WTC11 (cell line): ENCODE measurements around the gene GGT1. TPM values are rescaled to one million over a fixed set of nuclear protein-coding genes. Genes with fewer than 3 reads are reported as not detected.
"Not testable (repeated sequence)": the region's sequence is repeated elsewhere in the genome, so short reads cannot be mapped to it uniquely, and the experiment has no call there.

Source experiments
- ATAC-seq: fragments of 200-7000 bp; cut with Tn5 transposase; 2 replicates; pipeline ENCODE4 v1.10.0; 2021; ENCODE audit warnings: mild to moderate bottlenecking, moderate library complexity
- CTCF ChIA-PET: fragments of 300-600 bp; sonication (Branson Sonifier 250); formaldehyde crosslinking; loops from one replicate; lab custom pipeline; 2021; ENCODE audit warnings: antibody characterized with exemption; lab: Charles Lee
- POLR2A ChIA-PET: fragments of 350-600 bp; sonication (Branson Sonifier 250); formaldehyde crosslinking; loops from one replicate; lab custom pipeline; 2021; ENCODE audit warnings: antibody characterized with exemption; lab: Charles Lee
- DNase-seq: peaks from one replicate; pipeline ENCODE4 v3.0.0; 2021; ENCODE audit warnings: low spot score
- H3K27ac Mint-ChIP-seq: 2 replicates; pipeline ENCODE4 v1.8.0; 2021; ENCODE audit warnings: mixed read lengths
- H3K27me3 Mint-ChIP-seq: 2 replicates; pipeline ENCODE4 v1.8.0; 2021; ENCODE audit warnings: low read depth, mild to moderate bottlenecking, moderate library complexity, mixed read lengths
- H3K36me3 Mint-ChIP-seq: 2 replicates; pipeline ENCODE4 v1.8.0; 2021; ENCODE audit warnings: mixed read lengths
- H3K4me1 Mint-ChIP-seq: 2 replicates; pipeline ENCODE4 v1.8.0; 2022; ENCODE audit warnings: mixed read lengths
- H3K4me3 Mint-ChIP-seq: 2 replicates; pipeline ENCODE4 v1.8.0; 2021; ENCODE audit warnings: mild to moderate bottlenecking, moderate library complexity, mixed read lengths
- H3K9me3 Mint-ChIP-seq: 2 replicates; pipeline ENCODE4 v1.8.0; 2021; ENCODE audit warnings: mixed read lengths
- ATF3 ChIP-seq: sonication (generic); formaldehyde crosslinking; conservative IDR thresholded peaks from 2 replicates; pipeline ENCODE4 v1.8.1; 2022; ENCODE audit warnings: mild to moderate bottlenecking, missing genetic modification reagents
- ATF6 ChIP-seq: sonication (generic); formaldehyde crosslinking; IDR thresholded peaks from 2 replicates; pipeline ENCODE4 v1.8.1; 2023; ENCODE audit warnings: mild to moderate bottlenecking, missing genetic modification reagents
- CDX4 ChIP-seq: fragments of 250-450 bp; sonication (Bioruptor Pico); IDR thresholded peaks from 2 replicates; pipeline ENCODE4 v1.9.0; 2021; ENCODE audit warnings: moderate library complexity, mild to moderate bottlenecking, inconsistent platforms, borderline replicate concordance
- CREB1 ChIP-seq: sonication (generic); formaldehyde crosslinking; IDR thresholded peaks from 2 replicates; pipeline ENCODE4 v1.8.0; 2023; ENCODE audit warnings: mild to moderate bottlenecking, missing genetic modification reagents
- JAZF1 ChIP-seq: fragments of 250-450 bp; sonication (Bioruptor Pico); IDR thresholded peaks from 2 replicates; pipeline ENCODE4 v1.9.0; 2021; ENCODE audit warnings: moderate library complexity, mild to moderate bottlenecking, inconsistent platforms
- NFATC4 ChIP-seq: fragments of 250-450 bp; sonication (Bioruptor Pico); IDR thresholded peaks from 2 replicates; pipeline ENCODE4 v1.9.0; 2021; ENCODE audit warnings: mild to moderate bottlenecking
- SP1 ChIP-seq: sonication (generic); formaldehyde crosslinking; conservative IDR thresholded peaks from 2 replicates; pipeline ENCODE4 v1.8.1; 2022; ENCODE audit warnings: missing genetic modification reagents
- ZNF121 ChIP-seq: sonication (generic); formaldehyde crosslinking; IDR thresholded peaks from 2 replicates; pipeline ENCODE4 v1.8.0; 2023; ENCODE audit warnings: missing genetic modification reagents
- ZNF416 ChIP-seq: fragments of 250-450 bp; sonication (Bioruptor Pico); IDR thresholded peaks from 2 replicates; pipeline ENCODE4 v1.9.0; 2021; ENCODE audit warnings: mild to moderate bottlenecking, inconsistent platforms
- total RNA-seq: library from RNA; stranded (reverse); gene quantifications from 3 replicates; pipeline ENCODE4 v1.2.3, GENCODE V29; 2021

GGT1 gene
- total RNA-seq, 1 experiment from 2014 or later: 33.7 TPM

- Mint-ChIP-seq H3K9me3 (no peaks in the 10 kb centered on the region), H3K4me3 (no peak overlapping the region), H3K4me1 (peaks cover 34% of the 10 kb centered on the region), H3K36me3 (no peaks in the 10 kb centered on the region), H3K27ac (no peak overlapping the region), H3K27me3 (no peaks in the 10 kb centered on the region)
- CTCF ChIA-PET: no interaction called here
- ATAC-seq: no peak
- POLR2A ChIA-PET: no interaction called here
- TF ChIP-seq JAZF1 (CRISPR knock-in tag) (no peak), SP1 (no peak), NFATC4 (CRISPR knock-in tag) (no peak), ATF3 (no peak), CREB1 (CRISPR knock-in tag) (no peak), ATF6 (CRISPR knock-in tag) (no peak), CDX4 (CRISPR knock-in tag) (no peak), ZNF416 (CRISPR knock-in tag) (no peak)
- DNase-seq: no peak
Observed at GRCh38 chr22:24601217-24602104, 1.5 kb upstream of the GGT1 start.

GRCh38 chr22:24602105-24602749 is 766 bp upstream of the GGT1 start:
- POLR2A ChIA-PET, H3K27ac Mint-ChIP-seq, H3K4me3 Mint-ChIP-seq, H3K9me3 Mint-ChIP-seq, H3K27me3 Mint-ChIP-seq, ATAC-seq, H3K36me3 Mint-ChIP-seq, DNase-seq: not testable (repeated sequence)
- CTCF ChIA-PET: interaction anchor here (1.0 to 2.1 kb wide), 2 partner anchors 47 to 181 kb away, joined by 6 to 7 read pairs; partner anchors contain the start of genes GUCD1 and SNRPD3
- H3K4me1 Mint-ChIP-seq: peaks cover 34% of the 10 kb centered on the region

- H3K4me1 Mint-ChIP-seq: peaks cover 33% of the 10 kb centered on the region
- CTCF ChIA-PET: interaction anchor here (0.9 to 2.1 kb wide), 2 partner anchors 49 to 153 kb away, joined by 3 to 7 read pairs; partner anchors contain the start of genes GUCD1 and SNRPD3
- peak; percentile 49 for DNase-seq
- H3K27me3 Mint-ChIP-seq, H3K36me3 Mint-ChIP-seq, H3K9me3 Mint-ChIP-seq, POLR2A ChIA-PET: not testable (repeated sequence)
- H3K4me3 Mint-ChIP-seq: peak overlapping the region; percentile 64
- peak; percentile 57 for ATAC-seq
- peak overlapping the region; percentile 98 for H3K27ac Mint-ChIP-seq
Observed at GRCh38 chr22:24603770-24604629, 1.0 kb downstream of the GGT1 start.

- POLR2A ChIA-PET, H3K4me3 Mint-ChIP-seq, DNase-seq, H3K27me3 Mint-ChIP-seq, H3K9me3 Mint-ChIP-seq, H3K36me3 Mint-ChIP-seq, ATAC-seq, CTCF ChIA-PET: not testable (repeated sequence)
- peak; percentile 67; the same call in 1 of the 2 replicates for TF ChIP-seq ZNF121 (CRISPR knock-in tag)
- peak overlapping the region; percentile 80 for H3K27ac Mint-ChIP-seq
- peaks cover 24% of the 10 kb centered on the region for H3K4me1 Mint-ChIP-seq
Observed at GRCh38 chr22:24606340-24606739, 3.3 kb downstream of the GGT1 start.

- H3K4me3 Mint-ChIP-seq, DNase-seq, POLR2A ChIA-PET, ATAC-seq, H3K36me3 Mint-ChIP-seq, H3K27me3 Mint-ChIP-seq, H3K9me3 Mint-ChIP-seq, H3K27ac Mint-ChIP-seq, CTCF ChIA-PET: not testable (repeated sequence)
- H3K4me1 Mint-ChIP-seq: peaks cover 19% of the 10 kb centered on the region
Observed at GRCh38 chr22:24607429-24607983, 4.5 kb downstream of the GGT1 start.

- POLR2A ChIA-PET, H3K27ac Mint-ChIP-seq, H3K36me3 Mint-ChIP-seq, CTCF ChIA-PET, ATAC-seq, H3K9me3 Mint-ChIP-seq, DNase-seq, H3K4me3 Mint-ChIP-seq, H3K27me3 Mint-ChIP-seq: not testable (repeated sequence)
- peaks cover 12% of the 10 kb centered on the region for H3K4me1 Mint-ChIP-seq
Observed at GRCh38 chr22:24608327-24608726, 5.3 kb downstream of the GGT1 start.

GRCh38 chr22:24609888-24610287 is 6.9 kb downstream of the GGT1 start:
- DNase-seq, POLR2A ChIA-PET, H3K27ac Mint-ChIP-seq, ATAC-seq, H3K27me3 Mint-ChIP-seq, H3K4me3 Mint-ChIP-seq, H3K9me3 Mint-ChIP-seq, H3K4me1 Mint-ChIP-seq, CTCF ChIA-PET, H3K36me3 Mint-ChIP-seq: not testable (repeated sequence)

GRCh38 chr22:24614794-24615193 is 11.8 kb downstream of the GGT1 start:
- ATAC-seq, H3K4me1 Mint-ChIP-seq, H3K27ac Mint-ChIP-seq, H3K9me3 Mint-ChIP-seq, H3K4me3 Mint-ChIP-seq, H3K36me3 Mint-ChIP-seq, POLR2A ChIA-PET, H3K27me3 Mint-ChIP-seq: not testable (repeated sequence)
- CTCF ChIA-PET: interaction anchor here (0.8 kb wide), 1 partner anchor 157 kb away, joined by 3 read pairs; no protein-coding TSS in a partner anchor
- DNase-seq: peak; percentile 35
